Measurements from ENCODE around the gene FRMD4A.

Gene FRMD4A

DNA sequence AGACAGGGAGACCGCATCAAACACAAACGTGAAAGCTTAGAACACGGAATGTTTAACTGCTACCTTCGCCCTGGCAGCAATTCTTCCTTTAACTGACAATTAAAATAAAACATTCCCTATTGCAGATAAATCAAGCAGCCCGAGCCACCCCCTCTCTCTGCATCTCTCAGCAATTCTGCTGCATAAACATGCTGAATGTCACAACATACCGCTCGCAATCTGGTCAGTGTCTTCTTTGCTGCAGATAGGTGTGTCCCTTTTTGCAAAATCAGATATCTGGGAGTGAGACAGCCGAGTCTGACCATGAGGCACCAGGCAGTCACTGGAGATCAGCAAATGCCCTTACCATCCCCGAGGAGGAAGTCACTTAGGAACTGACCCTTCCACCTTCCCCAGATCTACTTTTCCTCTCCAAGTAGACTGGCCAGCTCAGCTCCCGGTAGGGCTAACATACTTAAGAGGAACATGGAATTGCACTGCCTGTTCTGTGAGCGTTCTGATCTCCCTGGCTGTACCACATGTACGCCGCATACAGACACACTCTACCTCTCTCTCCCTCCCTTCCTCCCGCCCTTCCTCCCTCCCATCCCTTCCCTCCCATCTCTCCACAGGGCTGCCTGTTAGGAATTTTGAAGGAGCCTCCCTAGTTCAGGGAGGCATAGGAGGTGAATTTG lies at the start of gene FRMD4A:
Gene FRMD4A, minus strand, starts transcription at position 537 of the 674 bp plus-strand sequence.
- DNase-seq (ENCODE audit: low read depth in 2 of 2) = no peak

DNA sequence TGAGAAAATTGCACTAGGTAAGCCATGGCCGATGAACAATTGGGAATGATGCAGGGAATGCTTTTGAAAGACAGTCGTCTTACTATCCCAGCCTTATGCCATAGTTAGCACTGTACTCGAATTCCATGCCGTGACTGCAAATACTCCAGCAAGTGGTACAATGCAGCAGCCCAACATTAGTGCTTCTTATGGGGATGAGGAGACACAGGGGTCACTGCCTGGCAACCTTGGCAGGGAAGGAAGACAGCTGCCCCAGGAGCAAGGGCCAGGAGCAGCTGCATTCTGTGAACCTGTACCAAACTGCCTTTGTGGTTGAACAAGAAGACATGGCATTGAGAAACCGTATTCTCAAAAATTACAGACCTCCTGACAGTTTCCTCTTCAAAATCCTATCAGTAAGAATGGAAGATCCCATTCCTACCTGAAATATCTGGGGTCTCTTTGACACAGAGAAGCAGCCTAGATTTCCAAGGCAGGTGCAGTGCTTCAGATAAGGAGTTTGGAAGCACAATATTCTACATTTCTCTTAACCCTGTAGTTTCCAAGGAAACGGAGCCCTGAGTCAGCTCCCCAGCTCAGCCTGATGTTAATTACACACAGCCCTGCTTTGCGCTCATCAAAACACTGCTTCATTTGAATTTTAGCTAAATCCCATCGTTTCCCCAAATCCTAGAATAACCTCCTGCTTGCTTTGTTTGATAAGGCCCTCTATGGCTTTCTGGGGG lies 49.0 kb upstream of the FRMD4A start:
- no peak for DNase-seq (ENCODE audit: low read depth in 2 of 2)

DNA sequence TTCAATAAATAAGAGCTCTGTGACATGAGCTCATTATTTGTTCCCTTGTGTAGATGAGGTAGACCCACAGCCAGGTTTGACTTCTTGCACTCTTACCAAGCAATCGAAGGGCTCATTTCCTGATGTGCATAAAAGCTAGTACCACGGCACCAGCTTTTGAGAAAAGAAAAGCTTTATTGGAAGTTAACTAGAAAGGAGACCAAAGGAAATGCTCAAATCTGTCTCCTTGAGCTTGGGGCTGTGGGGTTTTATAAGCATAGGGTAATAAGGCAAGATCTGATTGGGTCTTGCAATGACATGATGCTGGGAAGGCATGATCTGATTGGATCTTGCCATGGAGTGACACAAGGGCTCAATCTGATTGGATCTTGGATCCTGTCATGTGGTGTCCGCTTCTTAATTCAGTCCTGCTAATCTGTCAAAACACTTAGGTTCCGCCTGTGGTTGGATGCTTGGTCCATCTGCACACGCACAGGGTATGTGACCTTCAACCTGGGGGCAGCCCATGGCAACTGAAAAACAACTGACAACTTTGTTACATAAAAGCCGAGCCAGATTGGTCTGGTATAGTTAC lies 47.8 kb upstream of the FRMD4A start:
- DNase-seq (ENCODE audit: low read depth in 2 of 2) = no peak

DNA sequence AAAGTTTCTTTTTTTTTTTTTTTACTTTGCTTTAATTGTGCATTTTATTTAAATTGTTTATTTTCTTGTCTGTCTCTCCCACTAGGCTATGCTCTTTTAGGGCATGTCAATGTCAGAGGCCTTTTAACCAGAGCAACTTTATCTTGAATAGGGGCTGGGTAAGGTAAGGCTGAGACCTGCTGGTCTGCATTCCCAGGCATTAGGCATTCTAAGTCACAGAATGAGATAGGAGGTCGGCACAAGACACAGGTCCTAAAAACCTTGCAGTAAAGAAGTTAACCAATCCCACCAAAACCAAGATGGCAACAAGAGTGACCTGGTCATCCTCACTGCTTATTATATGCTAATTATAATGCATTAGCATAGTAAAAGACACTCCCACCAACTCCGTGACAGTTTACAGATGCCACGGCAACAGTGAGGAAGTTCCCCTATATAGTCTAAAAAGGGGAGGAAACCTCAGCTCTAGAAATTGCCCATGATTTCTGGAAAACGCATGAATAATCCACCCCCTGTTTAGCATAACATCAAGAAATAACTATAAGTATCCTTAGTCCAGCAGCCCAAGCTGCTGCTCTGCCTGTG lies 47.0 kb upstream of the FRMD4A start:
- DNase-seq (ENCODE audit: low read depth in 2 of 2) = no peak

DNA sequence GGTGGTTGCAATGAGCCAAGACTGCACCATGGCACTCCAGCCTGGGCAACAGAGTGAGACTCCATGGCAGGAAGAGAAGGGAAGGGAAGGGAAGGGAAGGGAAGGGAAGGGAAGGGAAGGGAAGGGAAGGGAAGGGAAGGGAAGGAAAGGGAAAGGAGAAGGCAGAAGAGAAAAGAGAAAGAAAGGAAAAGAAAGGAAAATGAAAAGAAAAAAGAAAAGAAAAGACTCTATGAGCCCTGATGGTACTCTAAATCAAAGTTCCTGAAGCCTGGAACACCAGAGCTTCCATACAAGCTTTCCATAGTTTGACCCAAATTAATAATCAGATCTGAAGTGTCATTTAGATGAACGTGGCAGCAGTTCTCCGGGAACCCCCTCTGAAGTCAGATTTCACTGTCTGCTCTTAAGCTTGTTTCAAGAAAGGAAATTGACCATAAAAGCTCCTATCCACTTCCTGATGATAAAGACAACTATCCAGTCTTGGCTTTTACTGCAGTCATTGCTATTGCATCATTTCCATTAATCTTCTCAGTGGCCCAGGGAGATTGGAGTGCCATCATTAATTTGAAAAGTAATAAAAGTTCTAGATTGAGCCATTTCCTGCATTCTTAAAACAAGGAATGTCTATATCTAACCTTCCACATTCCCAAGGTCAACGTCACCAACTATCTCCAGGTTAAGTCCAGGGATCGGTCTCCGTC lies 44.2 kb upstream of the FRMD4A start:
- no peak for DNase-seq (ENCODE audit: low read depth in 2 of 2)

DNA sequence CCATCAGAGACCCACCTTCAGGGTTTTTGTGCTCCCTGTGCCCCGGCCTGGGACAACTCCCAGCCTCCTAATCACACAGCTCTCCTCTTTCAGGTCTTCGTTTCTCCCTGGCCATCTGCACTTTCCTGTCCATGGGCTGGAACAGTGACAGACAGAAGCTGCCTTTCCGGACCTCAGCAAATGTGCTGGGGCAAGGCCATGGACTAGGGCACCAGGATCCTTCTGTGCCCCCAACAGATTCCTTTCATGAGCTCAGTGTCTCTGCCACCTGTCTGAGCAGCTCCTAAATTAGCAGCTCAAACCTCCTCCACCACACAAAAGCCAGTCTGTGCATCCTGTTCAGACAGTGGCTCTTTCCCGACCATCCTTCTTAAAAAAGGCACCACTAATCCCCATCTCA lies 41.9 kb upstream of the FRMD4A start:
- no peak for DNase-seq (ENCODE audit: low read depth in 2 of 2)

DNA sequence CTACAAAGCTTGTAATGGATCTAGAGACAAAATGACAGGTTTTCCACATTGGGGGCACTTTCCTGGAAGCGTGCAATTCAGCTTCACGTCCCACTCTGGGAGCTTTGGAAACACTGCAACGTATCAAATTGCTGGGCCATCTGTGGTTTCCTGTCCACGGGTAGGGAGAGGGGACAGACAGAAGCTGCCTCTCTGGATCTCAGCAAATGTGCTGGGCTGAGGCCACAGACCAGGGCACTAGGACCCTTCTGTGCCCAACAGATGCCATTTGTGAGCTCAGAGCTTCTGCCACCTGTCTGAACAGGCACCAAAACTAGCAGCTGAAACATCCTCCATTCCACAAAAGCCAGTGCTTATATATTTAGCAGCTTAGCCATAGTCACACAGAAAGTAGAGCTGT lies 40.9 kb upstream of the FRMD4A start:
- DNase-seq (ENCODE audit: low read depth in 2 of 2) = no peak

DNA sequence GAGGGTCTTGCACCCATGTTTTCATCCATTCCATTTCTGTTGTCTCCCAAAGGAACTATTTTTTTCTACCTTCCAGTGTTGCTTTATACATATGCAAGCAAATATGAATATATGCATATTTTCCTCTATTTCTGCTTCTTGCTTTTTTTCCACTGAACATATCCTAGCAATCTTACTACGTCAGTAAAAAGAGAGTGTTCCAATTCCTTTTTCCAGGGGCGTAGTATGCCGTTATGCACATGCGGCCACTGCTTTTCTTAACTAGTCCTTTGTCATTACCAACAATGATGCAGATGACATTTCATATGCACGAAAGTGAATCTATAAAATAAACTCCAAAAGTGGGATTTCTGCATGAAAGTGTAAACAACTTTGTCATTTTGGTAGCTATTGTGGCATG lies 40.2 kb upstream of the FRMD4A start:
- no peak for DNase-seq (ENCODE audit: low read depth in 2 of 2)

DNA sequence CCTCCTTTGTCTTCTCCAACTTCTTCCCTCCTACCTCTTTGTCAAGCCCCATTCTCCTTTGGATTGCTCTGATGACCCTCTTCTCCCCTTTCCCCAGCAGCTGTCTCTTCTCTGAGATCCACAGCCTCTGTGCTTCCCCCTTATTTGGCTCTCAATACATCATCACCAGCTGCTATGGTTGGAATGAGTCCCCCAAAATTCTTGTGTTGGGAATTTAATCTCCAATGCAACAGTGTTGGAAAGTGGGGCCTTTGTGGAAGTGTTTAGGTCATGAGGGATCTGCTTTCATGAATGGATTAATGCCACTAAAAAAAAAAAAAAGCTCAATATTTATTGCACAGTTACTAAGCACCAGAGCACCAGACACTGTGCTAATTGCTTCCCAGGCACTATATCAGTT lies 39.2 kb upstream of the FRMD4A start:
- no peak for DNase-seq (ENCODE audit: low read depth in 2 of 2)

DNA sequence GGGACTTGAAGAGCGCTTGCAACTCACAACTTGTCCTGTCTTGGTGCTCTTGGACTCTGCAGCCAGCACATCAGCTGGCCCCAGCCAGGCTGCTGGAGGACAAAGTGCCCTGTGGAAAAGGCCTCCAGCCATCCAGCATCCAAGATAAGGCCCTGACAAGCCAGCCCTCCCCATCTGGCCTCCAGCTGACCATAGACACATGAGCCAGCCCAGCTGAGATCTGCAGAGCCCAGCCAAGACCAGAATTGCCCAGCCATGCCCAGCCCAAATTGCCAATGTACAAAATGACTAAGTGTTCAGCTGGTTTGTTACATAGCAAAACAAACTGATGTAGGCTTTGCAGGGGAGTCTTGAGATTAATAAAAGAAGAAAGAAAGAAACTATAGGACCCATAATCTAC lies 36.0 kb upstream of the FRMD4A start:
- DNase-seq (ENCODE audit: low read depth in 2 of 2) = no peak

DNA sequence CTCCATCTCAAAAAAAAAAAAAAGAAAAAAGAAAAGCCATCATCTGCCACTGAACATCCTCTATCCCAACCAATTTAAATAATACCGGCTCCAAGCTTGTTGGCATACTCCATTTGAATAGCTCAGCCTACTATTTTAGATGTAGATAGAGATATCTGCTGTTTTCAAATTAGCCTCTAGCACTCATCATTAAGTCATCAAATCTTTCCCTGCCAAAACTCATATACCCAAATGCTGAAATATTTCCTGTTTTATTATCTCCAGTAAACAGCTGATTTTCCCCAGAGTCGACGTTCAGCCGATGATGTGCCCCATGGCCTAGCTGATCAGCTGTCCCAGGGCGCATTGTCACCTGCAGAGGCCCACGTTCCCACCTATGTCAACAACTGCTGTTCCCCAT lies 34.5 kb upstream of the FRMD4A start:
- DNase-seq (ENCODE audit: low read depth in 2 of 2) = no peak

DNA sequence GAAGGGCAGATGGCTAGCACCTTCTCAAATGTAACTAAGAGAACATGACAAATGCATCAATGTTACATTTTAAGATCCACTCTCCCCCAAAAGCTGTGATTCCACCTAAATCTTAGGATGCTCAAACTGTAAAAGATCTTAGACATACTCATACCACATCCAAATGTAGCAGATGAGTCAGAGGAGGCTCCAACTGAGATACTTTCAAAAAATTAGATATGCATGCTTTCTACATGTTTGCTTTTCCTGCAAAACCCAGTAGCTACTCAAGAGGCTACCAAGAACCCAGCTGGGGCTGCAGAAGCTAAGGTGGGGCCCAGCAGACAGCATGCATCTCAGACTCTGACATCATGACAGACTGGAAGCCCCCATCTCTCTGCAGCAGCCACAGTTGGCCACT lies 31.4 kb upstream of the FRMD4A start:
- DNase-seq (ENCODE audit: low read depth in 2 of 2) = no peak

DNA sequence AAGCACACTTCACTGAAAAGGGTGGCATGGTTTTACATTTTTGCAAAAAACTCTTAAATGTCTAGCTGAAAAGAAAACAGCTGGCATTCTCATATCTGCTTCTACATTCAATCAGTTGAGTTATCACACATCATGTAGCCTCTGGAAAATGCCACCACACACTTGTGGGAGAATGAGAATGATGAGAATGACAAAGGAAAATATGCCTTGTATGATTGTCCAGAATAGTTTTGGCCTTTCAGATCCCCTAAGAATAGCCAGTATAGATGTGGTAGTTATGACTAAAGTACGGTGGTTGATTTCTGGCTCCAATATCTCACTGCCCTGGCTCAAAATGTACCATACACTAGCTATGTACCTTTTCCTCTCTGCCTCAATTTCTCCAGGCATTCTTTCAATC lies 30.2 kb upstream of the FRMD4A start:
- no peak for DNase-seq (ENCODE audit: low read depth in 2 of 2)

DNA sequence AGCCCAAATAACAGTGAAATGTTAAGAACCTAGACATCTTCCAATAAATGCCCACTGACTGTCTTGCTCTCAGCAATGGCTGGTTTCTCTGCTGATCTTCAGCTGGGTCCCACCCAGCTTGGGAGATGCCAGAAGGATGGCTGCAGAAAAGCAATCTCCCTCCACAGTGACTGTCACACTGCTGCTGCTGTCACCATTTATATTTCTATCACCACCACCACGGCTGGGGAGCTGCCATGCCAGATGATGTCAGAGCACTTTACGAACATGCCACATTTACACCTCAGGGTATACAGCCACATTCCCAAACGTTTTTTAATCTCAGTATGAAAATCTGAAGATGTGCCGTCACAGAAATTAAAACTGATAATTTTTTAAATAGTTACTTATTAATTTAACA lies 29.8 kb upstream of the FRMD4A start:
- no peak for DNase-seq (ENCODE audit: low read depth in 2 of 2)

DNA sequence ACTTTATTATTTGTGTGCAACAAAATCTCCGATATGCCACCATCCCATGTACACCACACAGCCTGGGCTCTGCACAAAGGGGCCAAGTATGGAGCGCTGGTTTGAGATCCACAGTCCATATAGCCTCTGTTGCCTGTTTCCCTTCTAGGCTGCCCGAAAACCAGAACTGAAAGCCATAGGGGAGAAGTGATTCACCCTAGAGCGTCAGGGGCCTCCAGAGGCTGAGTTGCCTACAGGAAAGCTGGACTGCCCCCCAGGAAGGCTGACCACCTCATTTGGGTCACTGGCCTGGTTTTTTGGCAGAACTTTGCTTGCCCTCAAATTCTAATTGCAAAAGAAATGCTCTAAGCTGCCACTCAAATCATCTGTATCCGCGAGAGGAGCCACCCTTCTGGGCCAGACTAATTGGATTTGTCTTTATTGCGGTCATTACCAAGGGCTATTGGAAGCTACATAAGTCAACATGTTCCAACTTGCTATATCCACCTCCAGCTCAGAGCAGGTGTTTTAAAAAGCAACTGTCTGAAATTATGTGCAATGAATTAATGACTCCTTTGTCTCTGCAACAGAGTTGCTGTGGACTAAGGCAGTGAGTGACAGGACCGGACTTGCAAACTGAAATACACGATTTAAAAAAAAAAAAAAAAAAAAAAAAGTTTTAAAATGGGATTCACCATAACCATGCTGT lies 28.3 kb upstream of the FRMD4A start:
- no peak for DNase-seq (ENCODE audit: low read depth in 2 of 2)

DNA sequence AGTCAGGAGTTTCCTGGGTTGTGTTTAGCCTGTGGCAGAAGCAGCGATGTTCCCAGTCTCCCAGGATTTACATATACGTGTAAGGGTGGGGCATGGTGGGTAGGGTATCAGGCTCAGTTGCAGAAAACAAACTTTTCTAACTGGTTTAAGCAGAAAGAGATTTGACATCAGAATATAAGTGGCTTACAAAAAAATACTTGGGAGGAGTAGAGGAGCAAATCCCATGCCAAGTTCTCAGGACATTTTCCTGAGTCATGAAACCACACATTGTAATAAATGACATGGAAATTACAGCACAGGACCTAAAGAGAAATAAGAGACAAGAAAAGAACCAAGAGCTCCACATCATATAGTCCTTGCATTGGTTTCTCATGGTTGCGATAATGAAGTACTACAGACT lies 26.2 kb upstream of the FRMD4A start:
- no peak for DNase-seq (ENCODE audit: low read depth in 2 of 2)

DNA sequence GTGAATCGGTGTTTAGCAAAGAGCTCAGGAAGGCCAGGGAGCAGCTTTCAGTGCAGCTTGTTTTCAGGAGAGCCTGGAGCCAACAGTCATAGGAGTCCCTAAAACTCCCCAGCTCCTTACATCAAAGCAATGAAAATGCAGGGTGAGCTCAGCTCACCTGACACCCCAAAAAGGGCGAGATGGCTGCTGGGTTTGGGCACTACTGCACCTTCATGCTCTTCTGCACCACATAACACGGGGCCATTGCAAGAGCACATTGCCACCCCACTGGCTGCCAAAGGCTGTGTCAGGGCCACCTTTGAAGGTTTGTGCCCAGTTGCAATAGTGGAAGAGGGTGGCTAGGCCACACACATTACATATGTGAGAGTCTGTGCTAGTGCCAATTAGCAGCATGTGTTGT lies 25.0 kb upstream of the FRMD4A start:
- no peak for DNase-seq (ENCODE audit: low read depth in 2 of 2)

DNA sequence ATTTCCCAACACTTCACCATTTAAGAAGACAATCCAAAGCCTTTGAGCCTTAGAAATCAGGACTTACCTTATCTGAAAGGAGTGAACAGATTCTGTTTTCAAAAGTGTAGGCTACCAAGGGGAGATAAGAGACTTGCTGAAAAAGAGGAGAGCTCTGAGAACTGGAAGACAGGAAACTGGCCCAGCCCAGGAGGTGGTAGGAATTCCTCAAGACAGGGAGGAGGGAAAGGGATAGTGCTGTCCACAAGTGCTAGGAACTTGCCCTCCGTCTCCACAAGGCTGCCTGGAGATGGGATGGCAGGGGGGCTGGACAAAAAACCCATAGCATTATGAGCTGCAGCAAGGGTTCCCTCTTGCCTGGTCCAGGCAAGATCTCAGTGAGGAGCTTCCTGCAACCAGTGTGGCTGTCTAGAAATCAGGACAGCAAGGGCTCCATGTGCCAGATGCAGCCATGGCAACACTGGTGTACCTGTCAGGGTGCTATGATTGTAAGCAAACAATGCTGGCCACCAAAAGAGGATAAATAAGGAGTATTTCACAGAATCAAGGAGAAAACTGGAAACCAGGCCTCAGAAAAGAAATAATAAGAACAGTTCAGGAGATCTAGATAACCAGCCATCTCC lies 22.7 kb upstream of the FRMD4A start:
- DNase-seq (ENCODE audit: low read depth in 2 of 2) = no peak

DNA sequence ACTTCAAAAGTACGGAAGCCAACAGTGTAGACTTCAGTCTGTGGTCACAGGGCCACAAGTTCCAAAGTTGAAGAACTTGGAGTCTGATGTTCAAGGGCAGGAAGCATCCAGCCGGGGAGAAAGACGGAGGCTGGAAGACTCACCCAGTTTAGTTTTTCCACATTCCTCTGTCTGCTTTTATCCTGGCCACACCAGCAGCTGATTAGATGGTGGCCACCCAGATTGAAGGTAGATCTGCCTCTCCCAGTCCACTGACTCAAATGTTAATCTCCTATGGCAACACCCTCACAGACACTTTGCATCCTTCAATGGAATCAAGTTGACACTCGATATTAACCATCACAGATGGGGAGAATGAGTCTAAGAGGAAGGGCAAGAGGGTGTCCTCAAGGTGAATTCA lies 19.3 kb upstream of the FRMD4A start:
- no peak for DNase-seq (ENCODE audit: low read depth in 2 of 2)

DNA sequence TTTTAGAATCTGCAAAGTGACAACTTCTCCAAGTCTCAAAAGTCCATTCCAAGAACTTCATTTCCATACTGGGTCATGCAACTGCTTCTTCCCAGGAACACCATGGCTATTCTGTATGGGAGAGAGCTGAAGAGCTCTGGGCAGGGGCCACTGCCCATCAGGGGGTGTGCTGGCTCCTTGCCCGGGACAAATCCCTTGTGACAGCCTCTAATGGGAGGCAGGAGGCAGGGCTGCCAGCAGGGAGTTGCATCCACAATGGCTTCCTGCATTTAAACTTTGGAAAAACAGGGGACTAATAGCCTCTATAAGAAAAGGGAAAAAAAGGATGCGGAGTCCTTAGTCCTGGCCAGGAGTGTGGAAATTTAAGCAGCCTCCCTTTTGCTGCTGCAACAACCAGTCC lies 18.4 kb upstream of the FRMD4A start:
- no peak for DNase-seq (ENCODE audit: low read depth in 2 of 2)

DNA sequence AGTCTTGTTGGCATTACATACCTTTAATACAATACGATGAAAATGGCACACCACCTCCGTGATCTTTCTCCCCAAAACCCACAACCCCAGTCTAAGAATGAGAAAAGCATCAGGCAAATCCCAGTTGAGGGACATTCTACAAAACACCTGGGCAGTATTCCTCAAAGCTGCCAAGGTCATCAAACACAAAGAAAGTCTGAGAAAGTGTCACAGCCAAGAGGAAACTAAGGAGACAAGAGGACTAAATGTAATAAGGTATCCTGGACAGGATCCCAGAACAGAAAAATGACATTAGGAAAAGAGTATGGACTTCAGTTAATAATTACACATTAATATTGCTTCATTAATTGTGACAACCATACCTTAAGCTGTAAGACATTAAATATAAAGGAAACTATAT lies 14.5 kb upstream of the FRMD4A start:
- no peak for DNase-seq (ENCODE audit: low read depth in 2 of 2)
